GM12878 (cell line): Measurements from ENCODE around the gene NUP93. TPM values are rescaled to one million over a fixed set of nuclear protein-coding genes. Genes with fewer than 3 reads are reported as not detected.

Experiments
- ATAC-seq: fragments of 200-7000 bp; cut with Tn5 transposase; 3 replicates; pipeline ENCODE4 v1.9.1; 2020; ENCODE audit warnings: mild to moderate bottlenecking, moderate library complexity
- BruUV-seq: library from RNA; stranded (reverse); fragments of 400-500 nt; replicated peaks from 2 replicates; lab custom pipeline; 2021; lab: Mats Ljungman, UMichigan
- CTCF ChIA-PET: fragments of 300-600 bp; sonication (Branson Sonifier 250); formaldehyde crosslinking; extraction: SDS; loops from one replicate; lab custom pipeline; 2021; ENCODE audit warnings: inconsistent platforms; lab: Yijun Ruan, JAX
- POLR2A ChIA-PET: fragments of 350-600 bp; formaldehyde crosslinking; extraction: SDS; loops from one replicate; lab custom pipeline; 2021; ENCODE audit warnings: inconsistent platforms; lab: Charles Lee
- RAD21 ChIA-PET: fragments of 300-600 bp; sonication (Branson Sonifier 250); formaldehyde crosslinking; loops from one replicate; lab custom pipeline; 2023; ENCODE audit warnings: antibody characterized with exemption; ENCODE audit not compliant: unreplicated experiment; lab: Charles Lee
- SMC1A ChIA-PET: fragments of 300-600 bp; sonication (Branson Sonifier 250); formaldehyde crosslinking; loops from one replicate; lab custom pipeline; 2023; ENCODE audit not compliant: unreplicated experiment, uncharacterized antibody; lab: Charles Lee
- DNase-seq: peaks from one replicate; pipeline ENCODE4 v3.0.0-alpha.2; 2011; ENCODE audit warnings: low read depth, low spot score
- FAIRE-seq: peaks from 3 replicates; lab custom pipeline; 2011; peaks lifted over from hg19 to GRCh38; lab: Jason Lieb, UNC
- H2AFZ ChIP-seq: 2 replicates; pipeline ENCODE4 v1.6.0; 2011; ENCODE audit warnings: low read depth, low read length, control low read depth; ENCODE audit not compliant: control insufficient read depth
- H3K27ac ChIP-seq: 2 replicates; pipeline ENCODE4 v1.5.1; 2011; ENCODE audit warnings: control low read depth; ENCODE audit not compliant: control insufficient read depth, insufficient read depth
- H3K27me3 ChIP-seq, 2 experiments: replicated peaks in 1 of 2; 2 replicates each; pipeline versions ENCODE4 v1.6.0 to v1.6.1; 2011; ENCODE audit warnings: low read length in 1 of 2; ENCODE audit not compliant: control insufficient read depth in 2 of 2, insufficient read depth in 2 of 2
- H3K36me3 ChIP-seq, 2 experiments: 2 replicates each; pipeline ENCODE4 v1.5.1; 2011; ENCODE audit warnings: low read length in 1 of 2; ENCODE audit not compliant: control insufficient read depth in 2 of 2, insufficient read depth in 2 of 2
- H3K4me1 ChIP-seq: 2 replicates; pipeline ENCODE4 v1.6.1; 2011; ENCODE audit warnings: mild to moderate bottlenecking, low read length, moderate library complexity, mixed read lengths; ENCODE audit not compliant: control insufficient read depth, insufficient read depth
- H3K4me2 ChIP-seq: 2 replicates; pipeline ENCODE4 v1.6.0; 2011; ENCODE audit warnings: control low read depth; ENCODE audit not compliant: control insufficient read depth, insufficient read depth
- H3K4me3 ChIP-seq: fragments of 200-600 bp; sonication (generic); 2 replicates; pipeline ENCODE4 v1.5.1; 2016
- H3K79me2 ChIP-seq: 2 replicates; pipeline ENCODE4 v1.6.0; 2011; ENCODE audit warnings: low read length; ENCODE audit not compliant: control insufficient read depth, insufficient read depth
- H3K9ac ChIP-seq: 2 replicates; pipeline ENCODE4 v1.8.0; 2011; ENCODE audit warnings: low read length, control low read depth, mixed read lengths; ENCODE audit not compliant: control insufficient read depth, insufficient read depth
- H3K9me3 ChIP-seq: replicated peaks from 3 replicates; pipeline ENCODE4 v1.5.1; 2011; ENCODE audit warnings: mild to moderate bottlenecking, low read length; ENCODE audit not compliant: control insufficient read depth, insufficient read depth
- H4K20me1 ChIP-seq: 2 replicates; pipeline ENCODE4 v1.6.0; 2011; ENCODE audit not compliant: control insufficient read depth, insufficient read depth
- HCFC1 ChIP-seq: fragments of 150-350 bp; IDR thresholded peaks from 2 replicates; pipeline ENCODE4 v1.6.1; 2014; ENCODE audit warnings: low read length
- SPI1 ChIP-seq: IDR thresholded peaks from 2 replicates; pipeline ENCODE4 v1.6.1; 2011; ENCODE audit warnings: low read depth, mild to moderate bottlenecking, low read length, moderate library complexity, borderline replicate concordance; ENCODE audit not compliant: insufficient read depth
- WGBS: methylation state at CpG from one replicate; pipeline ENCODE4 v1.1.6; 2016; ENCODE audit warnings: low lambda C conversion rate; ENCODE audit not compliant: insufficient replicate concordance, insufficient coverage; ENCODE audit errors: missing lambda C conversion rate; 5-methylcytosine and 5-hydroxymethylcytosine counted together
- in situ Hi-C: fragments of 300-500 bp; cut with MboI; formaldehyde crosslinking; loops from 9 replicates; pipeline ENCODE4 v1.14.3; 2018; ENCODE audit warnings: mixed read lengths
- intact Hi-C: fragments of 100-400 bp; cut with micrococcal nuclease; formaldehyde crosslinking; loops from one replicate; pipeline ENCODE4 v1.14.2; 2022; ENCODE audit not compliant: unreplicated experiment
- polyA plus RNA-seq, 11 experiments: library from polyadenylated mRNA; depleted of rRNA in 4 of 11; unstranded in 6 of 11; stranded (reverse) in 5 of 11; fragments of >200 nt; fragmentation: Nextera tagmentation in 4 of 11; fragmentation: Illumina TruSeq in 1 of 11; extraction: Ambion mirVana in 4 of 11; extraction: Trizol in 1 of 11; gene quantifications; 1 replicate in 1 of 11; 2 replicates in 10 of 11; pipeline versions ENCODE4 v1.2.1 to v1.2.3, GENCODE V29; 2011 to 2016; ENCODE audit warnings: inconsistent platforms in 2 of 11, missing spikeins in 2 of 11, low read depth in 1 of 11
- total RNA-seq, 4 experiments: library from RNA; depleted of rRNA in 3 of 4; stranded (reverse); fragments of >200 nt in 3 of 4; fragmentation: Illumina TruSeq in 1 of 4; extraction: Trizol in 1 of 4; gene quantifications; 2 replicates each; pipeline versions ENCODE4 v1.2.1 to v1.2.3, GENCODE V29; 2013 to 2021

Gene NUP93
- total and polyA plus RNA-seq, 10 of the 15 experiments (the other 5 are each of a cell fraction or from before 2014, with no cell fraction given) = 82.2 to 175 (median 101) TPM

DNA sequence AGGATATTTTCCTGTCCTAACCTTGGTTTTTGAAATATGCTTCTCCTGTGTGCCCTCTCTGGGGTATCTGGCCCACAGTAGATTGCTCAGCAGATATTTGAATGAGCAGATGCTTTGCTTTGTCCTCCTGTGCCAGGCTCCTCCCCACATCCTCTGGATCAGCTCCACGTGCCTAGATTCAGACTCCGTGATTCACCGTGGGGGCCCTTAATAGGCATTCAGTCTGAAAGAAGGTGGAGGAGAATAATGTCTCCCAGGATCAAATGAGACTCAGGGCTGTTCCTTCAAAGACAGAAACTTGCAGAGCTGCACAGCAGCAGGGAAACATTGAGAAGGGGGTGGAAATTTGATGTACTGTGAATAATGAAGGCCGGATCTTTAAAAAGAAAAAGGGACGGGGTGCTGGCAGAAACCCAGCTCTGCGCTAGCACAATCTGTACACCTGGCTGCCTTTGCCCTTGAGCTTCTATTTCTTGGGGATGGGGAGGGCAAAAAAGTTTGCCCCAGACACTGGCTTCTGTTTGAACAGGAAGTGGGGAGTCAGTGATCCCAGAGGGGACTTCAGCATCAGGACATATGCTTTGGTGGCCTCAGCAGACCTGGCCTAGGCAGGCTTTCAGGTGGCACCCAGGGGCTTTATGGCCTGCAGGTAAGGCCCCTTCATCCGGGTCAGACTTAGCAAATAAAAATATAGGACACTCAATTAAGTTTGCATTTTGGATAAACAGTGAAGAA, 119.2 kb downstream of the NUP93 start:
- ATAC-seq (no peak), DNase-seq (no peak), FAIRE-seq (no peak)
- Histone ChIP-seq H3K79me2 (no peaks in the 10 kb centered on the region), H3K27me3 (no peaks in the 10 kb centered on the region), H2AFZ (no peak overlapping the region), H3K4me2 (no peak overlapping the region), H3K4me3 (no peak overlapping the region), H3K4me1 (peaks cover 9% of the 10 kb centered on the region; the same call in 1 of the 2 replicates), H3K27ac (no peak overlapping the region), H3K9me3 (no peaks in the 10 kb centered on the region), H3K36me3 (no peaks in the 10 kb centered on the region), H3K9ac (no peak overlapping the region), H4K20me1 (no peaks in the 10 kb centered on the region)
- SMC1A ChIA-PET = interaction anchor here (0.8 to 1.6 kb wide), 5 partner anchors 10 to 102 kb away, joined by 3 to 4 read pairs (median 4); no protein-coding TSS in a partner anchor
- no TSS peak for BruUV-seq
- in situ Hi-C loops = no loop called here
- TF ChIP-seq HCFC1 (no peak), SPI1 (0 out of 2 replicates have a peak, but pooled peaks have one; percentile 5)
- POLR2A ChIA-PET = interaction anchor here (0.6 kb wide), 1 partner anchor 18 kb away, joined by 3 read pairs; no protein-coding TSS in a partner anchor
- RAD21 ChIA-PET = interaction anchor here (1.6 kb wide), 1 partner anchor 116 kb away, joined by 4 read pairs; no protein-coding TSS in a partner anchor
- CTCF ChIA-PET = interaction anchor here (1.0 to 1.9 kb wide), 4 partner anchors 11 to 132 kb away, joined by 3 to 4 read pairs (median 4); no protein-coding TSS in a partner anchor
- 87% methylated on average over 7 of the region's 7 CpGs for WGBS
- intact Hi-C loops = no loop called here
